ENCODE results near the gene CCDC69. TPM values are rescaled to one million over a fixed set of nuclear protein-coding genes. Genes with fewer than 3 reads are reported as not detected.

Gene CCDC69
- total and polyA plus RNA-seq, 2 of the 8 experiments (the other 6 are each of a cell fraction or from before 2014, with no cell fraction given), result 8.4 to 10.8 TPM

GRCh38 chr5:151158287-151158661 lies 65.6 kb downstream of the CCDC69 start:
- Histone ChIP-seq H3K4ac (replicated peaks; ENCODE audit: insufficient read length, low read depth, low read length) (no peak overlapping the region), H4K91ac (replicated peaks; ENCODE audit: insufficient read length, low read length) (peak overlapping the region; percentile 75), H3K27ac (ENCODE audit: low read depth, low read length) (no peak overlapping the region), H3K79me2 (ENCODE audit: control insufficient read depth in 1 of 2, insufficient read depth in 2 of 2, low read length in 2 of 2) (peaks cover 0 to 10% of the 10 kb centered on the region in 2 experiments; a peak in 2 of 4 replicates), H3K36me3 (ENCODE audit: control insufficient read depth in 2 of 4, insufficient read depth in 4 of 4, low read length in 3 of 4) (no peaks in the 10 kb centered on the region), H4K20me1 (replicated peaks in 1 of 2; ENCODE audit: control insufficient read depth in 1 of 2, insufficient read depth in 2 of 2, low read length in 2 of 2) (peaks cover 0 to 4% of the 10 kb centered on the region in 2 experiments), H3K4me3 (ENCODE audit: extremely low read depth in 1 of 4, insufficient read depth in 2 of 4, low read depth in 3 of 4, low read length in 4 of 4) (peak overlapping the region; percentile 44 to 81 (median 72); a peak in 7 of 8 replicates), H3K14ac (ENCODE audit: insufficient read length) (no peak overlapping the region), H3K79me1 (ENCODE audit: low read depth, low read length) (no peaks in the 10 kb centered on the region; the same call in 1 of the 2 replicates), H3K9me3 (ENCODE audit: insufficient read depth in 2 of 2, low read depth in 1 of 2, low read length in 1 of 2) (no peaks in the 10 kb centered on the region), H3K4me1 (replicated peaks in 1 of 4; ENCODE audit: control insufficient read depth in 3 of 4, insufficient read depth in 4 of 4, low read length in 3 of 4) (peaks cover 0 to 16% (median 11%) of the 10 kb centered on the region in 4 experiments; a peak in 5 of 7 replicates), H3K18ac (ENCODE audit: extremely low read depth, low read length) (no peak overlapping the region), H3K9ac (replicated peaks in 1 of 4; ENCODE audit: extremely low read depth in 1 of 4, low read depth in 3 of 4, low read length in 3 of 4) (peak overlapping the region in 1 of 4 experiments; percentile 50; a peak in 1 of 7 replicates), H3K23ac (ENCODE audit: insufficient read length) (no peak overlapping the region), H2AK5ac (ENCODE audit: low read depth, low read length) (no peak overlapping the region), H4K8ac (ENCODE audit: extremely low read depth, insufficient read depth, low read length) (no peak overlapping the region), H3K27me3 (replicated peaks in 1 of 4; ENCODE audit: control insufficient read depth in 3 of 4, extremely low read depth in 1 of 4, insufficient read depth in 3 of 4, low read length in 3 of 4) (peaks cover 0 to 2% (median 1%) of the 10 kb centered on the region in 4 experiments; a peak in 2 of 7 replicates), H2BK20ac (ENCODE audit: low read length) (no peak overlapping the region), H3K4me2 (ENCODE audit: insufficient read depth in 1 of 2, low read depth in 2 of 2, low read length in 2 of 2) (peak overlapping the region; percentile 76 to 80), H2BK5ac (ENCODE audit: low read depth, low read length) (peak overlapping the region; percentile 8; the same call in 1 of the 2 replicates), H4K5ac (ENCODE audit: insufficient read length, low read depth, low read length) (no peak overlapping the region), H2BK15ac (ENCODE audit: low read length) (0 out of 2 replicates have a peak overlapping the region, but pooled peaks have one; percentile 81), H2BK12ac (ENCODE audit: low read depth, low read length) (peak overlapping the region; percentile 97; the same call in 1 of the 2 replicates), H3K23me2 (ENCODE audit: low read depth, low read length) (peaks cover 11% of the 10 kb centered on the region), H3K56ac (replicated peaks; ENCODE audit: insufficient read length, low read depth, low read length) (no peak overlapping the region), H2AFZ (ENCODE audit: low read length) (peak overlapping the region; percentile 67), H2BK120ac (replicated peaks; ENCODE audit: low read depth, low read length) (no peak overlapping the region)
- ChIA-PET CTCF (ENCODE audit: partially characterized antibody) (interaction anchor here (0.9 to 20.0 kb wide), 3 partner anchors 9 to 56 kb away, joined by 3 to 810 read pairs (median 6); no protein-coding TSS in a partner anchor), POLR2A (ENCODE audit: partially characterized antibody) (interaction anchor here (0.6 to 1.6 kb wide), 5 partner anchors 9 to 973 kb away, joined by 3 to 11 read pairs (median 3); no protein-coding TSS in a partner anchor)
- WGBS, 2 experiments (ENCODE audit: extremely low coverage in 1 of 2, insufficient coverage in 1 of 2, insufficient read length in 1 of 2, insufficient replicate concordance in 2 of 2, low coverage in 1 of 2, low lambda C conversion rate in 2 of 2, missing lambda C conversion rate in 1 of 2), result 33% methylated on average over 6 of the region's 6 CpGs; no CpG with 5 or more reads in 1 of the 2 experiments
- no peak for FAIRE-seq
- DNase-seq (ENCODE audit: low read depth in 1 of 2, low spot score in 2 of 2), result peak in 1 of 2 experiments; percentile 54
- TF ChIP-seq SP1 (IDR thresholded peaks at IDR 0.05; ENCODE audit: low read depth, low read length) (no peak), SAP30 (IDR thresholded peaks at IDR 0.05; ENCODE audit: insufficient read depth, insufficient replicate concordance, low read length) (no peak), RBBP5 (IDR thresholded peaks at IDR 0.05; ENCODE audit: borderline replicate concordance, low read depth, low read length) (no peak), RAD21 (IDR thresholded peaks at IDR 0.05 in 1 of 2, conservative IDR thresholded peaks at IDR 0.05 in 1 of 2; ENCODE audit: low read depth in 2 of 2, low read length in 2 of 2) (no peak), ZNF274 (IDR thresholded peaks at IDR 0.05; ENCODE audit: borderline replicate concordance, extremely low read depth, low read length) (no peak), TEAD4 (IDR thresholded peaks at IDR 0.05; ENCODE audit: low read depth, low read length) (no peak), POLR2AphosphoS5 (IDR thresholded peaks at IDR 0.05; ENCODE audit: low read depth, low read length) (no peak), SIN3A (conservative IDR thresholded peaks at IDR 0.05 in 1 of 2, IDR thresholded peaks at IDR 0.05 in 1 of 2; ENCODE audit: low read depth in 1 of 2, low read length in 2 of 2) (no peak), RFX5 (IDR thresholded peaks at IDR 0.05; ENCODE audit: borderline replicate concordance, low read depth, low read length) (no peak), CEBPB (IDR thresholded peaks at IDR 0.05; ENCODE audit: low read depth, low read length) (no peak), RNF2 (IDR thresholded peaks at IDR 0.05; ENCODE audit: borderline replicate concordance, low read depth, low read length, missing control alignments, poor library complexity, severe bottlenecking) (no peak), POU5F1 (IDR thresholded peaks at IDR 0.05; ENCODE audit: low read depth, low read length) (no peak)
